Type B pancreatic cell (in vitro differentiated cells): ENCODE results near the gene TLX2. TPM values are rescaled to one million over a fixed set of nuclear protein-coding genes. Genes with fewer than 3 reads are reported as not detected.
A peak's percentile ranks its signal among the peaks of the same experiment; 100 is the strongest.

Experiments used
- DNase-seq: peaks from one replicate; pipeline ENCODE4 v3.0.0; 2021; ENCODE audit warnings: mixed read lengths; ENCODE audit not compliant: unreplicated experiment; ENCODE audit errors: extremely low spot score
- H3K27ac Mint-ChIP-seq: 2 replicates; pipeline ENCODE4 v1.8.0; 2021; ENCODE audit warnings: mild to moderate bottlenecking, mixed read lengths
- H3K27me3 Mint-ChIP-seq: 2 replicates; pipeline ENCODE4 v1.8.0; 2021; ENCODE audit warnings: mixed read lengths
- H3K36me3 Mint-ChIP-seq: 2 replicates; pipeline ENCODE4 v1.8.0; 2021; ENCODE audit warnings: mixed read lengths
- H3K4me1 Mint-ChIP-seq: one replicate; pipeline ENCODE4 v1.8.0; 2021; ENCODE audit warnings: mixed read lengths; ENCODE audit not compliant: unreplicated experiment
- H3K4me3 Mint-ChIP-seq: 2 replicates; pipeline ENCODE4 v1.8.0; 2021; ENCODE audit warnings: mild to moderate bottlenecking, mixed read lengths
- H3K9me3 Mint-ChIP-seq: 2 replicates; pipeline ENCODE4 v1.8.0; 2021; ENCODE audit warnings: mixed read lengths
- CTCF ChIP-seq: fragments of 200-600 bp; sonication (generic); conservative IDR thresholded peaks from 2 replicates; pipeline ENCODE4 v1.5.0; 2021; ENCODE audit warnings: antibody characterized with exemption, mild to moderate bottlenecking
- total RNA-seq: library from RNA; stranded (reverse); gene quantifications from 2 replicates; pipeline ENCODE4 v1.2.1, GENCODE V29; 2021; ENCODE audit warnings: low replicate concordance

TLX2 gene
- total RNA-seq, 1 donor from 2014 or later = 2.9 TPM

GRCh38 chr2:74503506-74504475 is 10.5 kb upstream of the TLX2 start:
- H3K27ac Mint-ChIP-seq = peak overlapping the region; percentile 73
- peaks cover 48% of the 10 kb centered on the region for H3K4me1 Mint-ChIP-seq
- no peak for DNase-seq
- H3K4me3 Mint-ChIP-seq = peak overlapping the region; percentile 86
- H3K27me3 Mint-ChIP-seq = peaks cover 76% of the 10 kb centered on the region
- no peaks in the 10 kb centered on the region for H3K9me3 Mint-ChIP-seq
- no peak for TF ChIP-seq CTCF
- H3K36me3 Mint-ChIP-seq = peaks cover 22% of the 10 kb centered on the region

- peaks cover 45% of the 10 kb centered on the region for H3K4me1 Mint-ChIP-seq
- peak overlapping the region; percentile 86 for H3K4me3 Mint-ChIP-seq
- H3K27me3 Mint-ChIP-seq = peaks cover 73% of the 10 kb centered on the region
- no peak for DNase-seq
- H3K9me3 Mint-ChIP-seq = no peaks in the 10 kb centered on the region
- peak overlapping the region; percentile 51 for H3K27ac Mint-ChIP-seq
- H3K36me3 Mint-ChIP-seq = peaks cover 22% of the 10 kb centered on the region
- no peak for TF ChIP-seq CTCF
Observed at GRCh38 chr2:74504591-74504990, 9.7 kb upstream of the TLX2 start.

GRCh38 chr2:74505448-74506246 is 8.6 kb upstream of the TLX2 start:
- Mint-ChIP-seq H3K27ac (no peak overlapping the region), H3K4me3 (peak overlapping the region; percentile 86), H3K27me3 (peaks cover 73% of the 10 kb centered on the region), H3K4me1 (peaks cover 45% of the 10 kb centered on the region), H3K9me3 (no peaks in the 10 kb centered on the region), H3K36me3 (peaks cover 22% of the 10 kb centered on the region)
- TF ChIP-seq CTCF = no peak
- no peak for DNase-seq

- Mint-ChIP-seq H3K36me3 (peaks cover 22% of the 10 kb centered on the region), H3K4me1 (peaks cover 30% of the 10 kb centered on the region), H3K27ac (peak within 1 kb of the TSS; percentile 99), H3K27me3 (peaks cover 72% of the 10 kb centered on the region), H3K4me3 (peak within 1 kb of the TSS; percentile 99), H3K9me3 (no peaks in the 10 kb centered on the region)
- DNase-seq = peak; percentile 96
- TF ChIP-seq CTCF = peak; percentile 75
Observed at GRCh38 chr2:74507145-74507925, 6.9 kb upstream of the TLX2 start, which contains the start of gene PCGF1. TSS of gene PCGF1 (minus strand) at chr2:74507695. CDS start at chr2:74507668, 27 bp downstream.

- Mint-ChIP-seq H3K9me3 (no peaks in the 10 kb centered on the region), H3K4me1 (peaks cover 26% of the 10 kb centered on the region), H3K27ac (peak overlapping the region; percentile 99), H3K27me3 (peaks cover 73% of the 10 kb centered on the region), H3K36me3 (peaks cover 22% of the 10 kb centered on the region), H3K4me3 (peak overlapping the region; percentile 99)
- TF ChIP-seq CTCF = no peak
- peak; percentile 77 for DNase-seq
Observed at GRCh38 chr2:74507926-74508520, 6.2 kb upstream of the TLX2 start.
